ENCODE data around the gene EFCAB6.

The EFCAB6 gene

GRCh38 chr22:43704051-43704450 lies 108.1 kb downstream of the EFCAB6 start:
- no peaks in the 10 kb centered on the region for H3K36me3 ChIP-seq (ENCODE audit: control insufficient read depth, insufficient read depth, low read length)
- H3K27me3 ChIP-seq (replicated peaks; ENCODE audit: control insufficient read depth, insufficient read depth, low read length): no peaks in the 10 kb centered on the region
- no peak for DNase-seq (ENCODE audit: extremely low read depth, insufficient read length)
- no peak overlapping the region for H3K4me3 ChIP-seq (replicated peaks; ENCODE audit: low read depth, low read length)
- TF ChIP-seq CTCF (IDR thresholded peaks at IDR 0.05; ENCODE audit: insufficient read depth, low read length, poor library complexity, severe bottlenecking): no peak

GRCh38 chr22:43698403-43698802 lies 113.7 kb downstream of the EFCAB6 start:
- no peak for TF ChIP-seq CTCF (IDR thresholded peaks at IDR 0.05; ENCODE audit: insufficient read depth, low read length, poor library complexity, severe bottlenecking)
- Histone ChIP-seq H3K4me3 (replicated peaks; ENCODE audit: low read depth, low read length) (no peak overlapping the region), H3K27me3 (replicated peaks; ENCODE audit: control insufficient read depth, insufficient read depth, low read length) (no peaks in the 10 kb centered on the region), H3K36me3 (ENCODE audit: control insufficient read depth, insufficient read depth, low read length) (no peaks in the 10 kb centered on the region)
- DNase-seq (ENCODE audit: extremely low read depth, insufficient read length): no peak

GRCh38 chr22:43697894-43698293 lies 114.2 kb downstream of the EFCAB6 start:
- Histone ChIP-seq H3K27me3 (replicated peaks; ENCODE audit: control insufficient read depth, insufficient read depth, low read length) (no peaks in the 10 kb centered on the region), H3K36me3 (ENCODE audit: control insufficient read depth, insufficient read depth, low read length) (no peaks in the 10 kb centered on the region), H3K4me3 (replicated peaks; ENCODE audit: low read depth, low read length) (no peak overlapping the region)
- DNase-seq (ENCODE audit: extremely low read depth, insufficient read length): no peak
- no peak for TF ChIP-seq CTCF (IDR thresholded peaks at IDR 0.05; ENCODE audit: insufficient read depth, low read length, poor library complexity, severe bottlenecking)

- H3K4me3 ChIP-seq (replicated peaks; ENCODE audit: low read depth, low read length): no peak overlapping the region
- H3K36me3 ChIP-seq (ENCODE audit: control insufficient read depth, insufficient read depth, low read length): no peaks in the 10 kb centered on the region
- H3K27me3 ChIP-seq (replicated peaks; ENCODE audit: control insufficient read depth, insufficient read depth, low read length): no peaks in the 10 kb centered on the region
- no peak for TF ChIP-seq CTCF (IDR thresholded peaks at IDR 0.05; ENCODE audit: insufficient read depth, low read length, poor library complexity, severe bottlenecking)
- DNase-seq (ENCODE audit: extremely low read depth, insufficient read length): no peak
Observed at GRCh38 chr22:43693249-43693648, 118.9 kb downstream of the EFCAB6 start.

GRCh38 chr22:43689356-43689755 lies 122.7 kb downstream of the EFCAB6 start:
- no peaks in the 10 kb centered on the region for H3K36me3 ChIP-seq (ENCODE audit: control insufficient read depth, insufficient read depth, low read length)
- no peak for DNase-seq (ENCODE audit: extremely low read depth, insufficient read length)
- no peak for TF ChIP-seq CTCF (IDR thresholded peaks at IDR 0.05; ENCODE audit: insufficient read depth, low read length, poor library complexity, severe bottlenecking)
- H3K4me3 ChIP-seq (replicated peaks; ENCODE audit: low read depth, low read length): no peak overlapping the region
- no peaks in the 10 kb centered on the region for H3K27me3 ChIP-seq (replicated peaks; ENCODE audit: control insufficient read depth, insufficient read depth, low read length)

- TF ChIP-seq CTCF (IDR thresholded peaks at IDR 0.05; ENCODE audit: insufficient read depth, low read length, poor library complexity, severe bottlenecking): no peak
- DNase-seq (ENCODE audit: extremely low read depth, insufficient read length): no peak
- H3K4me3 ChIP-seq (replicated peaks; ENCODE audit: low read depth, low read length): no peak overlapping the region
- no peaks in the 10 kb centered on the region for H3K36me3 ChIP-seq (ENCODE audit: control insufficient read depth, insufficient read depth, low read length)
- peaks cover 2% of the 10 kb centered on the region; the same call in 1 of the 2 replicates for H3K27me3 ChIP-seq (replicated peaks; ENCODE audit: control insufficient read depth, insufficient read depth, low read length)
Observed at GRCh38 chr22:43682851-43683250, 129.3 kb downstream of the EFCAB6 start.

All from GM06990 (cell line).